ENCODE results near the gene TFF3.

Gene TFF3

DNA sequence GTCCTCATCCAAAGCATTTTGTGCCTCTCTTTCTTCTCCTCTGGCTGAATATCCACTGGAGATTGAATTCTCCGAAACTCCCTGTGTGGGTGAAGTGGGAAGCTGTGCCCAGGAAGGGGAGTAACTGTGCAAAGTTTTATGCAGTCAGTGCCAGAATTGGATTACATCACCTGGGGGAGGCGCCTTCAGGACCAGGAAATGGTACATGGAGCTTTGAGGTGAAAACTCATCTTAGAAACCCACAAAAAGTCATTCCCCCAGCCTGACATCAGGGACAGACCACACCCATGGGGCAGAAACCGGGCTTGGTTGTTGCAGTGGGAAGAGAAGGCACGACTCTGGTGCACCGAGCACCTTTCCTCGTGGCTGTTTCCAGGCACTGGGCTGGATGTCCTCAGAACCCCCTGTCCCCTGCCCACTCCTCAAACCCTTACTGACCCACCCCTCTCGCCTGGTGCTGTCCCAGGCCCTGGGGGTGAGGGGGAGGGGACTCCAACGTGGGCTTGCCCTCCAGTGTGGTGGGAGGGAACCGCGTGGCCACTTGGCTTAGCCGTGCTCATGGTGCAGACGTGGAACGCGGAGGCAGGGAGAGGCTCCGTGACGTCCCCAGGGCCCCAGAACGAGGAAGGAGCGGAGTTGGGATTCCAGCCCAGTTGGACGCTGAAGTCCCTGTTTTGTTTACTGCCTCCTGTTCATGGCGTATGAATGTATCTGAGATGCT lies 15.7 kb downstream of the TFF3 start:
- Histone ChIP-seq H3K4me1 (ENCODE audit: control insufficient read depth, insufficient read depth, low read length) (no peaks in the 10 kb centered on the region), H3K9me3 (ENCODE audit: control insufficient read depth, insufficient read depth, low read depth, low read length) (no peaks in the 10 kb centered on the region), H3K27ac (ENCODE audit: extremely low read depth, low read depth, low read length) (no peak overlapping the region), H3K36me3 (ENCODE audit: control insufficient read depth in 2 of 2, insufficient read depth in 1 of 2, low read length in 2 of 2) (no peaks in the 10 kb centered on the region), H3K4me3 (ENCODE audit: low read depth, low read length) (no peak overlapping the region)
- TF ChIP-seq, protein P1, sequence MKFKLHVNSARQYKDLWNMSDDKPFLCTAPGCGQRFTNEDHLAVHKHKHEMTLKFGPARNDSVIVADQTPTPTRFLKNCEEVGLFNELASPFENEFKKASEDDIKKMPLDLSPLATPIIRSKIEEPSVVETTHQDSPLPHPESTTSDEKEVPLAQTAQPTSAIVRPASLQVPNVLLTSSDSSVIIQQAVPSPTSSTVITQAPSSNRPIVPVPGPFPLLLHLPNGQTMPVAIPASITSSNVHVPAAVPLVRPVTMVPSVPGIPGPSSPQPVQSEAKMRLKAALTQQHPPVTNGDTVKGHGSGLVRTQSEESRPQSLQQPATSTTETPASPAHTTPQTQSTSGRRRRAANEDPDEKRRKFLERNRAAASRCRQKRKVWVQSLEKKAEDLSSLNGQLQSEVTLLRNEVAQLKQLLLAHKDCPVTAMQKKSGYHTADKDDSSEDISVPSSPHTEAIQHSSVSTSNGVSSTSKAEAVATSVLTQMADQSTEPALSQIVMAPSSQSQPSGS (tag by site-specific recombination; IDR thresholded peaks at IDR 0.05; ENCODE audit: low read depth), result 0 out of 2 replicates have a peak, but pooled peaks have one; percentile 18
- no peak for TF ChIP-seq SALL2 (tag by site-specific recombination; IDR thresholded peaks at IDR 0.05; ENCODE audit: borderline replicate concordance)
- ChIA-PET POLR2A (no interaction called here), CTCF (interaction anchor here (0.6 to 1.4 kb wide), 2 partner anchors 10 to 133 kb away, joined by 3 to 7 read pairs; no protein-coding TSS in a partner anchor)

DNA sequence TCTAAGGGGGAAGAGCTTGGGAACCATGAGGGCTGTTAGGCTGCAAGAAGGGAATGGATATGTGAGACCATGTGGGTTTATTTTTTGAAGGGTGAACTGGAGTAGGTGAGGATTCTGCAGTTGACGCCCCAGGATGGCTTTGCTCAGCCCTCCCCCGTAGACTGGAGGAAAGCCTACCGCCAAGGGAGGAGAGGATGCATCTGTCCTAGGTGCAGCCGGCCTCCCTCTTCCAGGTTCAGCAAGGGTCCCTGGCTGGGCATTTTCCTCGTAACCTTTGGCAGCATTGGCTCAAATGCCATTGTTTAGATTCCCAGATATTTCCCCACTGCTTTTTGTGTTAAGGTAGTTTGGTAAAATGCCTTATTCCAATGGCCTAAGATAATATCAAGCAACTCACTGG lies 16.6 kb downstream of the TFF3 start:
- TF ChIP-seq ZNF621 (tag by site-specific recombination; IDR thresholded peaks at IDR 0.05), result no peak
- TF ChIP-seq ZNF514 (tag by site-specific recombination; IDR thresholded peaks at IDR 0.05), result no peak
- TF ChIP-seq HOXA7 (CRISPR knock-in tag; IDR thresholded peaks at IDR 0.05; ENCODE audit: borderline replicate concordance), result no peak
- TF ChIP-seq KLF9 (tag by site-specific recombination; IDR thresholded peaks at IDR 0.05; ENCODE audit: low read depth), result no peak
- no peak for TF ChIP-seq ZNF529 (tag by site-specific recombination; IDR thresholded peaks at IDR 0.05; ENCODE audit: insufficient replicate concordance)
- no peak for TF ChIP-seq SP2 (tag by site-specific recombination; IDR thresholded peaks at IDR 0.05)
- no peak for TF ChIP-seq FEZF1 (tag by site-specific recombination; IDR thresholded peaks at IDR 0.05)
- H3K36me3 ChIP-seq (ENCODE audit: control insufficient read depth in 2 of 2, insufficient read depth in 1 of 2, low read length in 2 of 2), result no peaks in the 10 kb centered on the region; a peak in 1 of 3 replicates
- ChIA-PET CTCF (interaction anchor here (2.5 kb wide), 1 partner anchor 11 kb away, joined by 12 read pairs; no protein-coding TSS in a partner anchor), POLR2A (no interaction called here)
- H3K9me3 ChIP-seq (ENCODE audit: control insufficient read depth, insufficient read depth, low read depth, low read length), result no peaks in the 10 kb centered on the region
- H3K4me1 ChIP-seq (ENCODE audit: control insufficient read depth, insufficient read depth, low read length), result no peaks in the 10 kb centered on the region
- H3K4me3 ChIP-seq (ENCODE audit: low read depth, low read length), result no peak overlapping the region
- H3K27ac ChIP-seq (ENCODE audit: extremely low read depth, low read depth, low read length), result no peak overlapping the region

DNA sequence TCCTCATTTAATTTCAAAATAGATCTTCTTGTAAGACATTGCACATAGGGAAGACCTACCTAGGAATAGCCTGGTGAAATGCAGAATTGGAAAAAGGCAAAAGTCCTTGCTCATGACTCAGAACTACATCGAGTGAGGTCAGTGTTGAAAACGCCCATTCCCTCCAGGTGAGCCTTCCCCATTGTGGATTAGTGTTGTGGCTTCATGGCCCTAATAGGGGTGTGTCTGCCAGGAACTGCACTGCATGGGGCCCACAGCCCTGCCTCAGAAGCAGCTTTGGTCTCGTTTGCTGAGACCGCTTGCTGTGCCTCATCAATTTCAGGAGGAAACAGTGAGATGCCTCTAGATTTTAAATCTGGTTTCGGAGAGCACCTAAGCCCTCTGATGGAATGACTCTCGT lies 17.0 kb downstream of the TFF3 start:
- Histone ChIP-seq H3K27ac (ENCODE audit: extremely low read depth, low read depth, low read length) (no peak overlapping the region), H3K4me1 (ENCODE audit: control insufficient read depth, insufficient read depth, low read length) (no peaks in the 10 kb centered on the region), H3K9me3 (ENCODE audit: control insufficient read depth, insufficient read depth, low read depth, low read length) (no peaks in the 10 kb centered on the region), H3K36me3 (ENCODE audit: control insufficient read depth in 2 of 2, insufficient read depth in 1 of 2, low read length in 2 of 2) (peaks cover 0 to 3% of the 10 kb centered on the region in 2 experiments; a peak in 2 of 3 replicates), H3K4me3 (ENCODE audit: low read depth, low read length) (no peak overlapping the region)
- POLR2A ChIA-PET, result no interaction called here
- CTCF ChIA-PET, result interaction anchor here (2.5 kb wide), 1 partner anchor 12 kb away, joined by 12 read pairs; no protein-coding TSS in a partner anchor
- no peak for TF ChIP-seq GFI1B (tag by site-specific recombination; IDR thresholded peaks at IDR 0.05)
- peak; percentile 84 for TF ChIP-seq ZIC2 (tag by site-specific recombination; IDR thresholded peaks at IDR 0.05)
- TF ChIP-seq ZNF571 (tag by site-specific recombination; IDR thresholded peaks at IDR 0.05), result no peak
- TF ChIP-seq ZBTB8A (tag by site-specific recombination; IDR thresholded peaks at IDR 0.05), result peak; percentile 40
- TF ChIP-seq, protein P2, sequence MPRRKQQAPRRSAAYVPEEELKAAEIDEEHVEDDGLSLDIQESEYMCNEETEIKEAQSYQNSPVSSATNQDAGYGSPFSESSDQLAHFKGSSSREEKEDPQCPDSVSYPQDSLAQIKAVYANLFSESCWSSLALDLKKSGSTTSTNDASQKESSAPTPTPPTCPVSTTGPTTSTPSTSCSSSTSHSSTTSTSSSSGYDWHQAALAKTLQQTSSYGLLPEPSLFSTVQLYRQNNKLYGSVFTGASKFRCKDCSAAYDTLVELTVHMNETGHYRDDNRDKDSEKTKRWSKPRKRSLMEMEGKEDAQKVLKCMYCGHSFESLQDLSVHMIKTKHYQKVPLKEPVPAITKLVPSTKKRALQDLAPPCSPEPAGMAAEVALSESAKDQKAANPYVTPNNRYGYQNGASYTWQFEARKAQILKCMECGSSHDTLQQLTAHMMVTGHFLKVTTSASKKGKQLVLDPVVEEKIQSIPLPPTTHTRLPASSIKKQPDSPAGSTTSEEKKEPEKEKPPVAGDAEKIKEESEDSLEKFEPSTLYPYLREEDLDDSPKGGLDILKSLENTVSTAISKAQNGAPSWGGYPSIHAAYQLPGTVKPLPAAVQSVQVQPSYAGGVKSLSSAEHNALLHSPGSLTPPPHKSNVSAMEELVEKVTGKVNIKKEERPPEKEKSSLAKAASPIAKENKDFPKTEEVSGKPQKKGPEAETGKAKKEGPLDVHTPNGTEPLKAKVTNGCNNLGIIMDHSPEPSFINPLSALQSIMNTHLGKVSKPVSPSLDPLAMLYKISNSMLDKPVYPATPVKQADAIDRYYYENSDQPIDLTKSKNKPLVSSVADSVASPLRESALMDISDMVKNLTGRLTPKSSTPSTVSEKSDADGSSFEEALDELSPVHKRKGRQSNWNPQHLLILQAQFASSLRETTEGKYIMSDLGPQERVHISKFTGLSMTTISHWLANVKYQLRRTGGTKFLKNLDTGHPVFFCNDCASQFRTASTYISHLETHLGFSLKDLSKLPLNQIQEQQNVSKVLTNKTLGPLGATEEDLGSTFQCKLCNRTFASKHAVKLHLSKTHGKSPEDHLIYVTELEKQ (tag by site-specific recombination; IDR thresholded peaks at IDR 0.05; ENCODE audit: borderline replicate concordance), result no peak
- TF ChIP-seq ZNF416 (tag by site-specific recombination; IDR thresholded peaks at IDR 0.05), result no peak
- TF ChIP-seq, protein P3, sequence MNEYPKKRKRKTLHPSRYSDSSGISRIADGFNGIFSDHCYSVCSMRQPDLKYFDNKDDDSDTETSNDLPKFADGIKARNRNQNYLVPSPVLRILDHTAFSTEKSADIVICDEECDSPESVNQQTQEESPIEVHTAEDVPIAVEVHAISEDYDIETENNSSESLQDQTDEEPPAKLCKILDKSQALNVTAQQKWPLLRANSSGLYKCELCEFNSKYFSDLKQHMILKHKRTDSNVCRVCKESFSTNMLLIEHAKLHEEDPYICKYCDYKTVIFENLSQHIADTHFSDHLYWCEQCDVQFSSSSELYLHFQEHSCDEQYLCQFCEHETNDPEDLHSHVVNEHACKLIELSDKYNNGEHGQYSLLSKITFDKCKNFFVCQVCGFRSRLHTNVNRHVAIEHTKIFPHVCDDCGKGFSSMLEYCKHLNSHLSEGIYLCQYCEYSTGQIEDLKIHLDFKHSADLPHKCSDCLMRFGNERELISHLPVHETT (tag by site-specific recombination; IDR thresholded peaks at IDR 0.05), result no peak
- peak; percentile 62 for TF ChIP-seq KLF1 (tag by site-specific recombination; IDR thresholded peaks at IDR 0.05)
- TF ChIP-seq, protein P4, sequence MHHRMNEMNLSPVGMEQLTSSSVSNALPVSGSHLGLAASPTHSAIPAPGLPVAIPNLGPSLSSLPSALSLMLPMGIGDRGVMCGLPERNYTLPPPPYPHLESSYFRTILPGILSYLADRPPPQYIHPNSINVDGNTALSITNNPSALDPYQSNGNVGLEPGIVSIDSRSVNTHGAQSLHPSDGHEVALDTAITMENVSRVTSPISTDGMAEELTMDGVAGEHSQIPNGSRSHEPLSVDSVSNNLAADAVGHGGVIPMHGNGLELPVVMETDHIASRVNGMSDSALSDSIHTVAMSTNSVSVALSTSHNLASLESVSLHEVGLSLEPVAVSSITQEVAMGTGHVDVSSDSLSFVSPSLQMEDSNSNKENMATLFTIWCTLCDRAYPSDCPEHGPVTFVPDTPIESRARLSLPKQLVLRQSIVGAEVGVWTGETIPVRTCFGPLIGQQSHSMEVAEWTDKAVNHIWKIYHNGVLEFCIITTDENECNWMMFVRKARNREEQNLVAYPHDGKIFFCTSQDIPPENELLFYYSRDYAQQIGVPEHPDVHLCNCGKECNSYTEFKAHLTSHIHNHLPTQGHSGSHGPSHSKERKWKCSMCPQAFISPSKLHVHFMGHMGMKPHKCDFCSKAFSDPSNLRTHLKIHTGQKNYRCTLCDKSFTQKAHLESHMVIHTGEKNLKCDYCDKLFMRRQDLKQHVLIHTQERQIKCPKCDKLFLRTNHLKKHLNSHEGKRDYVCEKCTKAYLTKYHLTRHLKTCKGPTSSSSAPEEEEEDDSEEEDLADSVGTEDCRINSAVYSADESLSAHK (tag by site-specific recombination; IDR thresholded peaks at IDR 0.05), result no peak
- TF ChIP-seq ZNF433 (tag by site-specific recombination; IDR thresholded peaks at IDR 0.05; ENCODE audit: low read depth), result no peak
- TF ChIP-seq SCRT2 (tag by site-specific recombination; IDR thresholded peaks at IDR 0.05), result no peak
- TF ChIP-seq ZNF169 (tag by site-specific recombination; IDR thresholded peaks at IDR 0.05), result no peak
